GM23338 (cell line): ENCODE measurements around the gene CCL15. TPM values are rescaled to one million over a fixed set of nuclear protein-coding genes. Genes with fewer than 3 reads are reported as not detected.

Source experiments
- ATAC-seq: fragments of 200-7000 bp; cut with Tn5 transposase; 3 replicates; pipeline ENCODE4 v1.9.1; 2020
- DNase-seq: peaks from one replicate; pipeline ENCODE4 v3.0.0-alpha.2; 2015; ENCODE audit warnings: low spot score
- H2AFZ ChIP-seq: fragments of 200-600 bp; sonication (generic); 2 replicates; pipeline ENCODE4 v1.8.0; 2016; ENCODE audit warnings: antibody characterized with exemption, mild to moderate bottlenecking, moderate library complexity
- H3F3A ChIP-seq: fragments of 200-600 bp; sonication (generic); replicated peaks from 2 replicates; pipeline ENCODE4 v1.8.0; 2017; ENCODE audit warnings: antibody characterized with exemption, mixed run types, low read depth
- H3K27ac ChIP-seq: fragments of 200-600 bp; sonication (generic); 2 replicates; pipeline ENCODE4 v1.6.1; 2016; ENCODE audit warnings: low read depth
- H3K27me3 ChIP-seq: fragments of 200-600 bp; sonication (generic); 2 replicates; pipeline ENCODE4 v1.8.0; 2016; ENCODE audit warnings: mild to moderate bottlenecking, mixed run types, moderate library complexity; ENCODE audit not compliant: insufficient read depth
- H3K36me3 ChIP-seq: fragments of 200-600 bp; sonication (generic); 2 replicates; pipeline ENCODE4 v1.8.0; 2016; ENCODE audit warnings: mild to moderate bottlenecking; ENCODE audit not compliant: insufficient read depth
- H3K4me1 ChIP-seq: fragments of 200-600 bp; sonication (generic); 2 replicates; pipeline ENCODE4 v1.8.0; 2016; ENCODE audit warnings: mild to moderate bottlenecking, moderate library complexity; ENCODE audit not compliant: insufficient read depth
- H3K4me2 ChIP-seq: fragments of 200-600 bp; sonication (generic); 2 replicates; pipeline ENCODE4 v1.7.1; 2017; ENCODE audit warnings: mixed run types
- H3K4me3 ChIP-seq: fragments of 200-600 bp; sonication (generic); 2 replicates; pipeline ENCODE4 v1.6.1; 2016; ENCODE audit warnings: mixed run types
- H3K79me2 ChIP-seq: fragments of 200-600 bp; sonication (generic); replicated peaks from 2 replicates; pipeline ENCODE4 v1.8.0; 2017; ENCODE audit warnings: mild to moderate bottlenecking; ENCODE audit not compliant: insufficient read depth
- H3K9me2 ChIP-seq: fragments of 200-600 bp; sonication (generic); 2 replicates; pipeline ENCODE4 v1.8.0; 2017; ENCODE audit not compliant: insufficient read depth
- H4K20me1 ChIP-seq: fragments of 200-600 bp; sonication (generic); replicated peaks from 2 replicates; pipeline ENCODE4 v1.8.0; 2017; ENCODE audit warnings: mild to moderate bottlenecking; ENCODE audit not compliant: insufficient read depth
- H3K27ac Mint-ChIP-seq: 2 replicates; pipeline ENCODE4 v1.8.0; 2020; ENCODE audit warnings: inconsistent platforms, mild to moderate bottlenecking, moderate library complexity, mixed read lengths
- H3K27me3 Mint-ChIP-seq: 3 replicates; pipeline ENCODE4 v1.8.0; 2022; ENCODE audit warnings: low read depth, mild to moderate bottlenecking, moderate library complexity, mixed read lengths, inconsistent platforms; ENCODE audit not compliant: insufficient read depth, poor library complexity
- H3K36me3 Mint-ChIP-seq: 3 replicates; pipeline ENCODE4 v1.8.0; 2021; ENCODE audit warnings: low read depth, mild to moderate bottlenecking, inconsistent platforms, moderate library complexity, mixed read lengths
- H3K4me1 Mint-ChIP-seq: 3 replicates; pipeline ENCODE4 v1.8.0; 2020; ENCODE audit warnings: mild to moderate bottlenecking, inconsistent platforms, mixed read lengths
- H3K4me3 Mint-ChIP-seq: 3 replicates; pipeline ENCODE4 v1.8.0; 2021; ENCODE audit warnings: moderate library complexity, mild to moderate bottlenecking, inconsistent platforms, mixed read lengths
- H3K9me3 Mint-ChIP-seq: 3 replicates; pipeline ENCODE4 v1.8.0; 2020; ENCODE audit warnings: moderate library complexity, mild to moderate bottlenecking, inconsistent platforms, mixed read lengths
- CREB1 ChIP-seq: fragments of 250-450 bp; sonication (Bioruptor Pico); IDR thresholded peaks from 2 replicates; pipeline ENCODE4 v1.5.0; 2020; ENCODE audit warnings: low read depth, mild to moderate bottlenecking, moderate library complexity
- EZH2 ChIP-seq: fragments of 200-600 bp; sonication (generic); IDR thresholded peaks from one replicate; pipeline ENCODE4 v1.8.0; 2017; ENCODE audit warnings: antibody characterized with exemption, mild to moderate bottlenecking, low read depth; ENCODE audit not compliant: unreplicated experiment
- EZH2phosphoT487 ChIP-seq: fragments of 200-600 bp; sonication (generic); IDR thresholded peaks from one replicate; pipeline ENCODE4 v1.8.1; 2018; ENCODE audit warnings: antibody characterized with exemption; ENCODE audit not compliant: unreplicated experiment
- JUNB ChIP-seq: IDR thresholded peaks from one replicate; pipeline ENCODE4 v1.6.1; 2016; ENCODE audit warnings: antibody characterized with exemption; ENCODE audit not compliant: unreplicated experiment
- NANOG ChIP-seq: IDR thresholded peaks from 2 replicates; pipeline ENCODE4 v1.6.1; 2016; ENCODE audit warnings: antibody characterized with exemption, borderline replicate concordance
- POLR2AphosphoS5 ChIP-seq: IDR thresholded peaks from 2 replicates; pipeline ENCODE4 v1.6.1; 2016; ENCODE audit warnings: antibody characterized with exemption, low read depth
- REST ChIP-seq: IDR thresholded peaks from one replicate; pipeline ENCODE4 v1.6.1; 2018; ENCODE audit warnings: antibody characterized with exemption; ENCODE audit not compliant: unreplicated experiment
- STAT1 ChIP-seq: IDR thresholded peaks from one replicate; pipeline ENCODE4 v1.6.1; 2016; ENCODE audit warnings: antibody characterized with exemption; ENCODE audit not compliant: unreplicated experiment
- ZNF114 ChIP-seq: fragments of 250-450 bp; sonication (Bioruptor Pico); IDR thresholded peaks from 2 replicates; pipeline ENCODE4 v1.5.0; 2020; ENCODE audit warnings: mild to moderate bottlenecking, moderate library complexity
- ZNF331 ChIP-seq: fragments of 250-450 bp; sonication (Bioruptor Pico); IDR thresholded peaks from 2 replicates; pipeline ENCODE4 v1.5.0; 2020; ENCODE audit warnings: low read depth, mild to moderate bottlenecking, moderate library complexity
- polyA plus RNA-seq: library from polyadenylated mRNA; unstranded; fragments of >200 nt; fragmentation: Nextera tagmentation; extraction: Ambion mirVana; gene quantifications from 2 replicates; pipeline ENCODE4 v1.2.1, GENCODE V29; 2016
- total RNA-seq: library from RNA; depleted of rRNA; stranded (reverse); fragments of >200 nt; shearing (Covaris generic); gene quantifications from 2 replicates; pipeline ENCODE4 v1.2.3, GENCODE V29; 2014
- TF ChIP-seq, protein P1 (sequence below), 2 experiments: fragments of 200-600 bp in 1 of 2; sonication (generic) in 1 of 2; conservative IDR thresholded peaks; 2 replicates each; pipeline versions ENCODE4 v1.5.1 to v1.6.1; 2016 to 2017; ENCODE audit warnings: antibody characterized with exemption in 2 of 2, low read depth in 2 of 2, mild to moderate bottlenecking in 2 of 2, moderate library complexity in 1 of 2
- TF ChIP-seq, protein P2 (sequence below): fragments of 250-450 bp; sonication (Bioruptor Pico); IDR thresholded peaks from 2 replicates; pipeline ENCODE4 v1.5.0; 2020; ENCODE audit warnings: mild to moderate bottlenecking, moderate library complexity
- TF ChIP-seq, protein P3 (sequence below): IDR thresholded peaks from 2 replicates; pipeline ENCODE4 v1.6.1; 2016; ENCODE audit warnings: antibody characterized with exemption

Gene CCL15
- total and polyA plus RNA-seq, 2 experiments from 2014 or later: not detected

GRCh38 chr17:35978346-35978745 is 23.0 kb downstream of the CCL15 start:
- H3K9me3 Mint-ChIP-seq: no peaks in the 10 kb centered on the region
- DNase-seq: no peak
- Histone ChIP-seq H3K4me2 (no peak overlapping the region), H3K9me2 (peaks cover 7% of the 10 kb centered on the region; the same call in 1 of the 2 replicates), H3K4me3 (no peak overlapping the region), H3K27ac (no peak overlapping the region), H3F3A (no peaks in the 10 kb centered on the region), H4K20me1 (no peaks in the 10 kb centered on the region), H2AFZ (no peak overlapping the region), H3K79me2 (no peaks in the 10 kb centered on the region), H3K27me3 (no peaks in the 10 kb centered on the region), H3K4me1 (no peaks in the 10 kb centered on the region), H3K36me3 (no peaks in the 10 kb centered on the region)
- no peak overlapping the region for H3K4me3 Mint-ChIP-seq
- peaks cover 5% of the 10 kb centered on the region for H3K27me3 Mint-ChIP-seq
- no peak for ATAC-seq
- H3K4me1 Mint-ChIP-seq: no peaks in the 10 kb centered on the region; the same call in 2 of the 3 replicates
- H3K36me3 Mint-ChIP-seq: no peaks in the 10 kb centered on the region
- TF ChIP-seq REST (no peak), CREB1 (no peak), EZH2 (no peak), NANOG (no peak), ZNF114 (no peak), STAT1 (no peak), EZH2phosphoT487 (no peak), ZNF331 (CRISPR knock-in tag) (no peak), POLR2AphosphoS5 (no peak), JUNB (no peak)
- TF ChIP-seq, protein P1, sequence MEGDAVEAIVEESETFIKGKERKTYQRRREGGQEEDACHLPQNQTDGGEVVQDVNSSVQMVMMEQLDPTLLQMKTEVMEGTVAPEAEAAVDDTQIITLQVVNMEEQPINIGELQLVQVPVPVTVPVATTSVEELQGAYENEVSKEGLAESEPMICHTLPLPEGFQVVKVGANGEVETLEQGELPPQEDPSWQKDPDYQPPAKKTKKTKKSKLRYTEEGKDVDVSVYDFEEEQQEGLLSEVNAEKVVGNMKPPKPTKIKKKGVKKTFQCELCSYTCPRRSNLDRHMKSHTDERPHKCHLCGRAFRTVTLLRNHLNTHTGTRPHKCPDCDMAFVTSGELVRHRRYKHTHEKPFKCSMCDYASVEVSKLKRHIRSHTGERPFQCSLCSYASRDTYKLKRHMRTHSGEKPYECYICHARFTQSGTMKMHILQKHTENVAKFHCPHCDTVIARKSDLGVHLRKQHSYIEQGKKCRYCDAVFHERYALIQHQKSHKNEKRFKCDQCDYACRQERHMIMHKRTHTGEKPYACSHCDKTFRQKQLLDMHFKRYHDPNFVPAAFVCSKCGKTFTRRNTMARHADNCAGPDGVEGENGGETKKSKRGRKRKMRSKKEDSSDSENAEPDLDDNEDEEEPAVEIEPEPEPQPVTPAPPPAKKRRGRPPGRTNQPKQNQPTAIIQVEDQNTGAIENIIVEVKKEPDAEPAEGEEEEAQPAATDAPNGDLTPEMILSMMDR (conservative IDR thresholded peaks at IDR 0.05; ENCODE audit: low read depth in 2 of 2): no peak
- TF ChIP-seq, protein P2, sequence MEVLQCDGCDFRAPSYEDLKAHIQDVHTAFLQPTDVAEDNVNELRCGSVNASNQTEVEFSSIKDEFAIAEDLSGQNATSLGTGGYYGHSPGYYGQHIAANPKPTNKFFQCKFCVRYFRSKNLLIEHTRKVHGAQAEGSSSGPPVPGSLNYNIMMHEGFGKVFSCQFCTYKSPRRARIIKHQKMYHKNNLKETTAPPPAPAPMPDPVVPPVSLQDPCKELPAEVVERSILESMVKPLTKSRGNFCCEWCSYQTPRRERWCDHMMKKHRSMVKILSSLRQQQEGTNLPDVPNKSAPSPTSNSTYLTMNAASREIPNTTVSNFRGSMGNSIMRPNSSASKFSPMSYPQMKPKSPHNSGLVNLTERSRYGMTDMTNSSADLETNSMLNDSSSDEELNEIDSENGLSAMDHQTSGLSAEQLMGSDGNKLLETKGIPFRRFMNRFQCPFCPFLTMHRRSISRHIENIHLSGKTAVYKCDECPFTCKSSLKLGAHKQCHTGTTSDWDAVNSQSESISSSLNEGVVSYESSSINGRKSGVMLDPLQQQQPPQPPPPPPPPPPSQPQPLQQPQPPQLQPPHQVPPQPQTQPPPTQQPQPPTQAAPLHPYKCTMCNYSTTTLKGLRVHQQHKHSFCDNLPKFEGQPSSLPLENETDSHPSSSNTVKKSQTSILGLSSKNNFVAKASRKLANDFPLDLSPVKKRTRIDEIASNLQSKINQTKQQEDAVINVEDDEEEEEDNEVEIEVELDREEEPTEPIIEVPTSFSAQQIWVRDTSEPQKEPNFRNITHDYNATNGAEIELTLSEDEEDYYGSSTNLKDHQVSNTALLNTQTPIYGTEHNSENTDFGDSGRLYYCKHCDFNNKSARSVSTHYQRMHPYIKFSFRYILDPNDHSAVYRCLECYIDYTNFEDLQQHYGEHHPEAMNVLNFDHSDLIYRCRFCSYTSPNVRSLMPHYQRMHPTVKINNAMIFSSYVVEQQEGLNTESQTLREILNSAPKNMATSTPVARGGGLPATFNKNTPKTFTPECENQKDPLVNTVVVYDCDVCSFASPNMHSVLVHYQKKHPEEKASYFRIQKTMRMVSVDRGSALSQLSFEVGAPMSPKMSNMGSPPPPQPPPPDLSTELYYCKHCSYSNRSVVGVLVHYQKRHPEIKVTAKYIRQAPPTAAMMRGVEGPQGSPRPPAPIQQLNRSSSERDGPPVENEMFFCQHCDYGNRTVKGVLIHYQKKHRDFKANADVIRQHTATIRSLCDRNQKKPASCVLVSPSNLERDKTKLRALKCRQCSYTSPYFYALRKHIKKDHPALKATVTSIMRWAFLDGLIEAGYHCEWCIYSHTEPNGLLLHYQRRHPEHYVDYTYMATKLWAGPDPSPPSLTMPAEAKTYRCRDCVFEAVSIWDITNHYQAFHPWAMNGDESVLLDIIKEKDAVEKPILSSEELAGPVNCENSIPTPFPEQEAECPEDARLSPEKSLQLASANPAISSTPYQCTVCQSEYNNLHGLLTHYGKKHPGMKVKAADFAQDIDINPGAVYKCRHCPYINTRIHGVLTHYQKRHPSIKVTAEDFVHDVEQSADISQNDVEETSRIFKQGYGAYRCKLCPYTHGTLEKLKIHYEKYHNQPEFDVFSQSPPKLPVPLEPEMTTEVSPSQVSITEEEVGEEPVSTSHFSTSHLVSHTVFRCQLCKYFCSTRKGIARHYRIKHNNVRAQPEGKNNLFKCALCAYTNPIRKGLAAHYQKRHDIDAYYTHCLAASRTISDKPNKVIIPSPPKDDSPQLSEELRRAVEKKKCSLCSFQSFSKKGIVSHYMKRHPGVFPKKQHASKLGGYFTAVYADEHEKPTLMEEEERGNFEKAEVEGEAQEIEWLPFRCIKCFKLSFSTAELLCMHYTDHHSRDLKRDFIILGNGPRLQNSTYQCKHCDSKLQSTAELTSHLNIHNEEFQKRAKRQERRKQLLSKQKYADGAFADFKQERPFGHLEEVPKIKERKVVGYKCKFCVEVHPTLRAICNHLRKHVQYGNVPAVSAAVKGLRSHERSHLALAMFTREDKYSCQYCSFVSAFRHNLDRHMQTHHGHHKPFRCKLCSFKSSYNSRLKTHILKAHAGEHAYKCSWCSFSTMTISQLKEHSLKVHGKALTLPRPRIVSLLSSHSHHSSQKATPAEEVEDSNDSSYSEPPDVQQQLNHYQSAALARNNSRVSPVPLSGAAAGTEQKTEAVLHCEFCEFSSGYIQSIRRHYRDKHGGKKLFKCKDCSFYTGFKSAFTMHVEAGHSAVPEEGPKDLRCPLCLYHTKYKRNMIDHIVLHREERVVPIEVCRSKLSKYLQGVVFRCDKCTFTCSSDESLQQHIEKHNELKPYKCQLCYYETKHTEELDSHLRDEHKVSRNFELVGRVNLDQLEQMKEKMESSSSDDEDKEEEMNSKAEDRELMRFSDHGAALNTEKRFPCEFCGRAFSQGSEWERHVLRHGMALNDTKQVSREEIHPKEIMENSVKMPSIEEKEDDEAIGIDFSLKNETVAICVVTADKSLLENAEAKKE (CRISPR knock-in tag): no peak
- TF ChIP-seq, protein P3, sequence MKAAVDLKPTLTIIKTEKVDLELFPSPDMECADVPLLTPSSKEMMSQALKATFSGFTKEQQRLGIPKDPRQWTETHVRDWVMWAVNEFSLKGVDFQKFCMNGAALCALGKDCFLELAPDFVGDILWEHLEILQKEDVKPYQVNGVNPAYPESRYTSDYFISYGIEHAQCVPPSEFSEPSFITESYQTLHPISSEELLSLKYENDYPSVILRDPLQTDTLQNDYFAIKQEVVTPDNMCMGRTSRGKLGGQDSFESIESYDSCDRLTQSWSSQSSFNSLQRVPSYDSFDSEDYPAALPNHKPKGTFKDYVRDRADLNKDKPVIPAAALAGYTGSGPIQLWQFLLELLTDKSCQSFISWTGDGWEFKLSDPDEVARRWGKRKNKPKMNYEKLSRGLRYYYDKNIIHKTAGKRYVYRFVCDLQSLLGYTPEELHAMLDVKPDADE: no peak
- no peak overlapping the region for H3K27ac Mint-ChIP-seq
